Measurements from ENCODE around the gene GALNT9.
A peak's percentile ranks its signal among the peaks of the same experiment; 100 is the strongest.

Gene GALNT9

GRCh38 chr12:132211816-132212215 is 117.6 kb downstream of the GALNT9 start:
- no peak for DNase-seq (ENCODE audit: low spot score)

GRCh38 chr12:132211326-132211725 is 118.1 kb downstream of the GALNT9 start:
- no peak for DNase-seq (ENCODE audit: low spot score)

GRCh38 chr12:132210223-132211055 is 119.0 kb downstream of the GALNT9 start:
- DNase-seq (ENCODE audit: low spot score): no peak

DNA sequence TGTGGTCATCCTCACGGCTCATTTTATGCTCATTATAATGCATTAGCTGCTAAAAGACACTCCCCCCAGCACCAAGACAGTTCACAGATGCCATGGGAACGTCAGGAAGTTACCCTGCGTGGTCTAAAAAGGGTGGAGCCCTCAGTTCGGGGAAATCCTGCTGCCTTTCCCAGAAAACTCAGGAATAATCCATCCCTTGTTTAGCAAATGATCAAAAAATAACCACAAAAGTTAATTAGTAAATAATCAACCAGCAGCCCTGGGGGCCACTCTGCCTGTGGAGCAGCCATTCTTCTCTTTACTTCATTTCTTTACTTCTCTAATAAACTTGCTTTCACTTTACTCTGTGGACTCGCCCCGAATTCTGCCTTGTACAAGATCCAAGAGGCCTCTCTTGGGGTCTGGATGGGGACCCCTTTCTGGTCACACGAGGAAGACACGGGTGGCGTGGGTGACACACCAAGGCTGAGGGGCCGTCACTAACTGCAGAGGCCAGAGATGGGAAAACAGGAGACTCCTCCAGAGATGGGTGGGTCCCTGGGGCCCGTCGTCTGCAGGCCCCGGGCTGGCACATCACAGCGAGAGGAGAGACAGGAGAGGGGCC is 119.7 kb downstream of the GALNT9 start:
- no peak for DNase-seq (ENCODE audit: low spot score)

DNA sequence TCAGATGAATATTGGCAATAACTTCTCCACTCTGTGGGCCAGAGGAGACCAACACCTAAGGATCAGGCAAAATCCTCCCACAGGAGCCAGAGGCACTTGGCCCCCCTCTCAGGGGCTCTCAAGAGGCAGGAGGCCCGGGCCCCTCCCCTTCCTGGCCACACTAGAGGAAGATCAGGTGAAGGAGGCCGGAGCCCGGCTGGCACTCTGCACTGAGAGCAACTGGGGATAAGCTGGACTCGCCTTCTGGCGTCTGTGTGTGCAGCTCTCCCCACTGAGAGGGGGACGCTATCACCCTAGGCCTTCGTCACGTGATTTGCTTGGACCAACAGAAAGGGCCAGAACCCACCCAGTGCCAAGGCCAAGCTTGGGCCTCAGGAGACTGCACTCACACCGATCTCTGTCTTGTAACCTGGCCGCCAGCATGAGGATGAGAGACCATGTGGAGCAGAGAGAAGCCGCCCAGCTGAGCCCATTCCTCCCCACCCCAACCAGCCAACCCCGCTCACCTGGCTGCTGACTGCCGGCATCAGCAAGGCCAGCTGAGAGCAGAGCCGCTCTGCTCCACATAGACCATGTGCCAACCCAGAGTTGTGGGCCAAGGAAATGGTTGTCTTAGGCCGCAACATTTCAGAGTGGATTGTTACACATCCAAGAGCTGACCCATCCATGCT is 121.1 kb downstream of the GALNT9 start:
- DNase-seq (ENCODE audit: low spot score): no peak

- DNase-seq (ENCODE audit: low spot score): no peak
Observed at GRCh38 chr12:132207083-132207775, 122.2 kb downstream of the GALNT9 start.

- DNase-seq (ENCODE audit: low spot score): no peak
Observed at GRCh38 chr12:132206046-132206434, 123.3 kb downstream of the GALNT9 start.

GRCh38 chr12:132205271-132206045 is 123.9 kb downstream of the GALNT9 start:
- peak; percentile 50 for DNase-seq (ENCODE audit: low spot score)

- DNase-seq (ENCODE audit: low spot score): no peak
Observed at GRCh38 chr12:132204793-132205270, 124.6 kb downstream of the GALNT9 start.

GRCh38 chr12:132204063-132204792 is 125.2 kb downstream of the GALNT9 start:
- no peak for DNase-seq (ENCODE audit: low spot score)

DNA sequence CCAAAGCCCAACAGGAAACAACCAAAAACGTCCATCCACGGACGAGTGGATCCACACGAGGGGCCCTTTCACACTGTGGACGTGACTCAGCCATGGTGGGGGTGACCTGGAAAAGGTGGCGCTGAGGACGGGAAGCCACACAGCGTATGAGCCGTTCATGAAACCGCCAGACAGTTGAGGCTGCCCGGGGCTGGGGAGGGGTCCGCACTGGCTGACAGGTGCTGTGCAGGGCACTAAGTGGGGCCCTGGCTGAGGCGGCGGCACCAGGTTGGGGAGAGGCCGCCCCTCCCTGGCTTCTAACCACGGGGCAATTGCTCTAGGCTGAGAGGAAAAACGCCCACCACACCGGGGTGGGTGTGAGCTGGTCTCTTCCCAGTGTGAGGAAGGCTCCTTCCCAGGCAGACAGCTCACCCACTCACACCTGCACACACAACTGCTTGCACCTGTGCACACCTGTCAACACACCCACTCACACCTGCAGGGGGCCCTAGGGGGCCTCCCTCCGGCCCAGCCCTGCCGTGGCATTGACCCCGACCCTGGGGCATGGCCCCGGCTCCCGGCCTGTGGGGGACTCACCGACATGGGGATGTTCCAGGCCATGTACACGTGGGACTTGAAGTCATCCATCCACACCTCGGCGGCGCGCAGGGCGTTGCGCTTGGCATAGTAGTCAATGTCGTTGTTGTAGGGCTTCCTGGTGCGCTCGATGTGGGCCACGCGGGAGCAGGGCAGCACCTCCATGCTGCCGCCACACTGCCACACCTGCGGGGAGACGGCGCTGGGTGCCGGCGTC is 126.3 kb downstream of the GALNT9 start:
- DNase-seq (ENCODE audit: low spot score): no peak

GRCh38 chr12:132201391-132202120 is 127.8 kb downstream of the GALNT9 start:
- DNase-seq (ENCODE audit: low spot score): no peak

DNA sequence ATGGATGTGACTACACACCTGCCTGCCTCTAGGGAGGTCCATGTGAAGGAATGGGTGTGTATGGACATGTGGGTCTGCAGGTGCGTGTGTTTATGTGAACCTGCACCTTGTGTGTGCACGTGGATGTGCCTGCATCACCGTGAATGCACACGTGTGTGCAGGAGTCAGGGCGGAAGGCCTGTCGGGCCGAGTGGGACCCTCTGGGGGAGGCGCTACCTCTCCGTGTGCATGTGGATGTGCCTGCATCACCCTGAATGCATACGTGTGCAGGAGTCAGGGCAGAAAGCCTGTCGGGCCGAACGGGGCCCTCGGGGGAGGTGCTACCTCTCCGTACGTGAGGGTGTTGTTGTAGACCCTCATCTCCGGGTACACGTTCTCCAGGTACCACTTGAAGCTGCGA is 128.6 kb downstream of the GALNT9 start:
- no peak for DNase-seq (ENCODE audit: low spot score)

- DNase-seq (ENCODE audit: low spot score): no peak
Observed at GRCh38 chr12:132199526-132200319, 129.7 kb downstream of the GALNT9 start.

- DNase-seq (ENCODE audit: low spot score): no peak
Observed at GRCh38 chr12:132199101-132199500, 130.3 kb downstream of the GALNT9 start.

DNA sequence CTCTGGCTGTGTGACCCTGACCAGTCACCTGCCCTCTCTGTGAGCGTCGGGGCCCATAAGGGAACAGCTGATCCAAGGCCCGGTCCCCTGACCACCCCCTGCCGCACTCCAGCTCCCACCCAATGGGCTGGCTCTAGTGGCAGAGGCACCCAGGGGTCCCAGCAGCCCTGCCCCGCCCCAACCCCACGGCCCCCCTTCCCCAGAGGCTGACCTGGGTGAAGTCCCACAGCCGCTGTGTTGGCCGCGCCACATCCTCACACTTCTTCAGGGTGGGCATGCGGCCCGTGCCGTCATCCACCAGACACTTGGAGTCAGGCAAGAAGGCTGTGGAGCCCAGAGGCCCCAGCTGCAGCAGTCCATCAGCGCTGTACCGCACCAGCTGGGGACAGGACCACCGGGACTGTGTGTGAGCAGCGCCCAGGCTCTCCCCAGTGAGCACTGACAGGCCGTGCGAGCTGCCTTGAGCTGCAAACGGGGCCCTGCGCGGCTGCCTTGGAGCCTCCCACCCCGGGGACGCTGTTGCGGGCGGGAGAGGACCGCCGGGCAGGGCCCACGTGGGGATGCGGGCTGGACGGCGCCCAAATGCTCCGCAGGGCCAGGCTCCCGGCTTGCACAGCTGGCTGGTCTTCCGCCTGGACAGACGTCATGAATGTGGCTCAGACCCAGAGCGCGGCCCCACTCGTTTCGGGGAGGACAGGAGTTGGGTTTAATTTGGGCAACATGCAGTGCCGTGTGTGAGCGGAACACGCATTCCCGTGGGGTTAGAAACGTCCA is 131.6 kb downstream of the GALNT9 start:
- DNase-seq (ENCODE audit: low spot score): peak; percentile 44

GRCh38 chr12:132196873-132197390 is 132.5 kb downstream of the GALNT9 start:
- no peak for DNase-seq (ENCODE audit: low spot score)

Data from AG08396 (cell line).